HepG2 (cell line): Measurements from ENCODE around the gene ITPR1. TPM values are rescaled to one million over a fixed set of nuclear protein-coding genes. Genes with fewer than 3 reads are reported as not detected.

Experiments
- ATAC-seq: fragments of 200-7000 bp; cut with Tn5 transposase; 3 replicates; pipeline ENCODE4 v1.9.1; 2020; ENCODE audit warnings: mild to moderate bottlenecking, moderate library complexity
- BruUV-seq: library from RNA; stranded (reverse); fragments of 400-500 nt; replicated peaks from 2 replicates; lab custom pipeline; 2021; lab: Mats Ljungman, UMichigan
- CTCF ChIA-PET: fragments of 300-600 bp; formaldehyde crosslinking; extraction: SDS; loops from one replicate; lab custom pipeline; 2021; ENCODE audit warnings: low total read pairs, inconsistent platforms, low intra/inter-chr PET ratio; lab: Yijun Ruan, JAX
- POLR2A ChIA-PET: fragments of 350-600 bp; sonication (Branson Sonifier 250); formaldehyde crosslinking; loops from one replicate; lab custom pipeline; 2020; ENCODE audit warnings: antibody characterized with exemption, inconsistent platforms; lab: Yijun Ruan, JAX
- DNase-seq: peaks from one replicate; pipeline ENCODE4 v3.0.0-alpha.2; 2015; ENCODE audit warnings: low spot score
- FAIRE-seq: peaks from 3 replicates; lab custom pipeline; 2011; peaks lifted over from hg19 to GRCh38; lab: Jason Lieb, UNC
- H2AFZ ChIP-seq: one replicate; pipeline ENCODE4 v1.6.1; 2011; ENCODE audit warnings: low read length, inconsistent platforms
- H3K27ac ChIP-seq: fragments of 300-600 bp; 3 replicates; pipeline ENCODE4 v1.8.0; 2011; ENCODE audit warnings: mixed run types, mild to moderate bottlenecking, mixed read lengths, low read length, inconsistent platforms; ENCODE audit not compliant: insufficient read depth; ENCODE audit errors: extremely low read length
- H3K27me3 ChIP-seq, 2 experiments: fragments of 200-600 bp in 1 of 2; 2 replicates in 1 of 2; 3 replicates in 1 of 2; pipeline versions ENCODE4 v1.6.0 to v1.8.0; 2011; ENCODE audit warnings: low read length in 2 of 2, mild to moderate bottlenecking in 2 of 2, moderate library complexity in 2 of 2, inconsistent platforms in 1 of 2; ENCODE audit not compliant: insufficient read depth in 2 of 2, control insufficient read depth in 1 of 2
- H3K36me3 ChIP-seq, 2 experiments: fragments of 200-600 bp in 1 of 2; replicated peaks in 1 of 2; 2 replicates in 1 of 2; 3 replicates in 1 of 2; pipeline versions ENCODE4 v1.5.1 to v1.8.0; 2011; ENCODE audit warnings: low read length in 2 of 2, inconsistent platforms in 1 of 2; ENCODE audit not compliant: insufficient read depth in 2 of 2, control insufficient read depth in 1 of 2
- H3K4me1 ChIP-seq: 2 replicates; pipeline ENCODE4 v1.5.1; 2012; ENCODE audit warnings: low read length, inconsistent platforms; ENCODE audit not compliant: insufficient read depth
- H3K4me2 ChIP-seq: 2 replicates; pipeline ENCODE4 v1.6.0; 2011; ENCODE audit warnings: low read depth, low read length, inconsistent platforms
- H3K4me3 ChIP-seq, 3 experiments: fragments of 200-600 bp in 1 of 3; sonication (generic), shearing (Covaris generic) in 1 of 3; replicated peaks in 1 of 3; 2 replicates each; pipeline ENCODE4 v1.5.1; 2011 to 2016; ENCODE audit warnings: low read length in 3 of 3, inconsistent platforms in 2 of 3, low read depth in 2 of 3, mild to moderate bottlenecking in 2 of 3, control low read depth in 1 of 3, mixed read lengths in 1 of 3; ENCODE audit not compliant: insufficient read depth in 1 of 3
- H3K79me2 ChIP-seq: one replicate; pipeline ENCODE4 v1.6.1; 2011; ENCODE audit warnings: low read length, inconsistent platforms; ENCODE audit not compliant: insufficient read depth
- H3K9ac ChIP-seq: 2 replicates; pipeline ENCODE4 v1.6.0; 2011; ENCODE audit warnings: mild to moderate bottlenecking, low read depth, low read length, inconsistent platforms; ENCODE audit not compliant: insufficient read depth
- H3K9me3 ChIP-seq: 2 replicates; pipeline ENCODE4 v1.5.1; 2012; ENCODE audit warnings: mild to moderate bottlenecking, low read length
- H4K20me1 ChIP-seq: 2 replicates; pipeline ENCODE4 v1.6.0; 2011; ENCODE audit warnings: inconsistent platforms, mild to moderate bottlenecking, low read length, moderate library complexity; ENCODE audit not compliant: insufficient read depth
- CCAR2 ChIP-seq: fragments of 200-400 bp; formaldehyde crosslinking; optimal IDR thresholded peaks from 2 replicates; pipeline ENCODE3; 2018; ENCODE audit warnings: low read depth, mild to moderate bottlenecking, low read length, moderate library complexity
- RBAK ChIP-seq: sonication (generic); formaldehyde crosslinking; IDR thresholded peaks from 2 replicates; pipeline ENCODE4 v1.5.1; 2020; ENCODE audit warnings: mild to moderate bottlenecking, missing genetic modification reagents
- RORA ChIP-seq: sonication (generic); formaldehyde crosslinking; IDR thresholded peaks from 2 replicates; pipeline ENCODE4 v1.5.0; 2020; ENCODE audit warnings: mild to moderate bottlenecking, missing genetic modification reagents, moderate library complexity
- TP53 ChIP-seq: sonication (generic); formaldehyde crosslinking; conservative IDR thresholded peaks from 2 replicates; pipeline ENCODE4 v1.4.0; 2020; ENCODE audit warnings: missing genetic modification reagents
- ZKSCAN8 ChIP-seq: IDR thresholded peaks from 2 replicates; pipeline ENCODE4 v1.6.1; 2016; ENCODE audit warnings: borderline replicate concordance, missing genetic modification reagents, missing compliant biosample characterization
- ZMYM3 ChIP-seq: sonication (generic); formaldehyde crosslinking; IDR thresholded peaks from 2 replicates; pipeline ENCODE4 v1.5.1; 2020; ENCODE audit warnings: mild to moderate bottlenecking, missing genetic modification reagents
- ZNF234 ChIP-seq: sonication (generic); formaldehyde crosslinking; conservative IDR thresholded peaks from 2 replicates; pipeline ENCODE4 v1.5.1; 2020; ENCODE audit warnings: mild to moderate bottlenecking, missing genetic modification reagents
- WGBS: methylation state at CpG from one replicate; pipeline ENCODE4 v1.1.6; 2017; ENCODE audit warnings: low lambda C conversion rate; 5-methylcytosine and 5-hydroxymethylcytosine counted together
- in situ Hi-C: cut with HindIII; loops from 2 replicates; pipeline ENCODE4 v1.10.0; 2017; ENCODE audit warnings: low pct_unique_long_range_greater_than_20kb; ENCODE audit not compliant: extremely low pct_ligation_motif_present
- intact Hi-C: fragments of 100-400 bp; cut with micrococcal nuclease; formaldehyde crosslinking; loops from one replicate; pipeline ENCODE4 v1.10.0; 2022; ENCODE audit not compliant: unreplicated experiment
- polyA plus RNA-seq, 8 experiments: library from polyadenylated mRNA; depleted of rRNA in 3 of 8; stranded (reverse) in 7 of 8; unstranded in 1 of 8; fragments of >200 nt; fragmentation: Illumina TruSeq in 4 of 8; extraction: Trizol in 4 of 8; gene quantifications; 2 replicates each; pipeline versions ENCODE4 v1.2.1 to v1.2.3, GENCODE V29; 2011 to 2016; ENCODE audit warnings: low read depth in 4 of 8, missing spikeins in 1 of 8, mixed read lengths in 1 of 8; ENCODE audit not compliant: insufficient read depth in 1 of 8
- total RNA-seq, 5 experiments: library from RNA; depleted of rRNA; stranded (reverse); fragments of >200 nt; fragmentation: Illumina TruSeq; extraction: Trizol; gene quantifications; 2 replicates each; pipeline ENCODE4 v1.2.3, GENCODE V29; 2016; ENCODE audit warnings: low read depth in 1 of 5

The ITPR1 gene
- total and polyA plus RNA-seq, 2 of the 13 experiments (the other 11 are each of a cell fraction or from before 2014, with no cell fraction given) = 10.0 to 11.4 TPM

- ChIA-PET CTCF (no interaction called here), POLR2A (no interaction called here)
- BruUV-seq = no TSS peak
- no peaks in the 10 kb centered on the region for H3K9me3 ChIP-seq
- no peaks in the 10 kb centered on the region for H3K4me1 ChIP-seq
- H3K27me3 ChIP-seq = no peaks in the 10 kb centered on the region; a peak in 1 of 5 replicates
- 100% methylated on average over 3 of the region's 3 CpGs for WGBS
- DNase-seq (no peak), FAIRE-seq (no peak), ATAC-seq (no peak)
- H3K27ac ChIP-seq = no peak overlapping the region
- no peak overlapping the region for H3K9ac ChIP-seq
- in situ Hi-C loops (no loop called here), intact Hi-C loops (no loop called here)
- H3K36me3 ChIP-seq = peaks cover 6 to 41% of the 10 kb centered on the region in 2 experiments; a peak in 3 of 5 replicates
- H4K20me1 ChIP-seq = no peaks in the 10 kb centered on the region
- H3K4me2 ChIP-seq = no peak overlapping the region
- no peak overlapping the region for H2AFZ ChIP-seq
- no peaks in the 10 kb centered on the region for H3K79me2 ChIP-seq
- no peak overlapping the region for H3K4me3 ChIP-seq
- TF ChIP-seq RORA (CRISPR knock-in tag) = no peak
- TF ChIP-seq, all 625 proteins: peak for 0
These were observed 209.9 kb downstream of the ITPR1 start for GRCh38 chr3:4703054-4703480.

GRCh38 chr3:4704552-4704951 lies 211.4 kb downstream of the ITPR1 start:
- no peaks in the 10 kb centered on the region; a peak in 1 of 5 replicates for H3K27me3 ChIP-seq
- no peaks in the 10 kb centered on the region for H3K9me3 ChIP-seq
- WGBS = 94% methylated on average over 4 of the region's 4 CpGs
- CTCF ChIA-PET = no interaction called here
- no peak overlapping the region for H3K9ac ChIP-seq
- in situ Hi-C loops = no loop called here
- H3K36me3 ChIP-seq = peaks cover 6 to 40% of the 10 kb centered on the region in 2 experiments; a peak in 3 of 5 replicates
- FAIRE-seq = no peak
- intact Hi-C loops = no loop called here
- no peak for TF ChIP-seq ZNF234
- TF ChIP-seq ZMYM3 = no peak
- TF ChIP-seq ZKSCAN8 = no peak
- TF ChIP-seq RBAK = no peak
- TF ChIP-seq TP53 (CRISPR knock-in tag) = no peak
- TF ChIP-seq CCAR2 = no peak
- TF ChIP-seq, all 625 proteins: peak for 0
- Histone ChIP-seq H2AFZ (no peak overlapping the region), H4K20me1 (no peaks in the 10 kb centered on the region), H3K4me1 (no peaks in the 10 kb centered on the region), H3K4me3 (no peak overlapping the region), H3K79me2 (no peaks in the 10 kb centered on the region), H3K27ac (no peak overlapping the region), H3K4me2 (no peak overlapping the region)
- POLR2A ChIA-PET = no interaction called here
- no TSS peak for BruUV-seq
- no peak for ATAC-seq
- DNase-seq = no peak
